Vagina (tissue), 2 donors: ENCODE results near the gene GNAQ.

Experiments used
- POLR2A ChIP-seq, 2 donors: fragments of 450-650 bp; IDR thresholded peaks; one replicate each; pipeline ENCODE4 v1.6.1; 2017; ENCODE audit warnings: antibody characterized with exemption in 2 of 2, mild to moderate bottlenecking in 2 of 2, moderate library complexity in 2 of 2
- POLR2AphosphoS5 ChIP-seq, 2 donors: sonication (generic); formaldehyde crosslinking; IDR thresholded peaks; one replicate each; pipeline ENCODE4 v1.9.0; 2017; ENCODE audit warnings: antibody characterized with exemption in 2 of 2, mild to moderate bottlenecking in 2 of 2, low read depth in 1 of 2; ENCODE audit not compliant: insufficient read depth in 1 of 2
- TF ChIP-seq, protein P1 (sequence below), 3 experiments: fragments of 450-650 bp in 2 of 3; fragments of 200-600 bp in 1 of 3; sonication (generic) in 1 of 3; IDR thresholded peaks; one replicate each; pipeline ENCODE4 v1.5.1; 2017 to 2019; ENCODE audit warnings: antibody characterized with exemption in 3 of 3, mild to moderate bottlenecking in 2 of 3, moderate library complexity in 2 of 3

DNA sequence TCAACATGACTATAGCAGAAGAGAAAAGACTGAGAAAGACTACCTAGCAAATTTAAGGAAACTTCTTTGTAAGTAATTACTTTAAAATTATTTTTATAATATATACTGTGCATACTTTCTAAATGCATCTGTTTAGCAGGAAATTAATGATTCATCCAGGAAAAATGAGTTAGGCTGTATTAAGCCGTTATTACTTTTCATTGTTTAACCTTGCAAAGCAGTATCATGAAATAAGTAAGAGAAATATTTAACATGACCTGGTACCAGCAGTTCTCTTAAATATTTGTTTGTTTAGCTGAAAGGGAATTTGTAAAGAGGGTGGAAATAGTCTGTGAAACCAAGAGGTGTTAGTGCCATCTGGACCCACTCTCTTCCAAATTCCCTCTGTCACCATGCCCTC lies 175.0 kb downstream of the GNAQ start:
- TF ChIP-seq, protein P1, sequence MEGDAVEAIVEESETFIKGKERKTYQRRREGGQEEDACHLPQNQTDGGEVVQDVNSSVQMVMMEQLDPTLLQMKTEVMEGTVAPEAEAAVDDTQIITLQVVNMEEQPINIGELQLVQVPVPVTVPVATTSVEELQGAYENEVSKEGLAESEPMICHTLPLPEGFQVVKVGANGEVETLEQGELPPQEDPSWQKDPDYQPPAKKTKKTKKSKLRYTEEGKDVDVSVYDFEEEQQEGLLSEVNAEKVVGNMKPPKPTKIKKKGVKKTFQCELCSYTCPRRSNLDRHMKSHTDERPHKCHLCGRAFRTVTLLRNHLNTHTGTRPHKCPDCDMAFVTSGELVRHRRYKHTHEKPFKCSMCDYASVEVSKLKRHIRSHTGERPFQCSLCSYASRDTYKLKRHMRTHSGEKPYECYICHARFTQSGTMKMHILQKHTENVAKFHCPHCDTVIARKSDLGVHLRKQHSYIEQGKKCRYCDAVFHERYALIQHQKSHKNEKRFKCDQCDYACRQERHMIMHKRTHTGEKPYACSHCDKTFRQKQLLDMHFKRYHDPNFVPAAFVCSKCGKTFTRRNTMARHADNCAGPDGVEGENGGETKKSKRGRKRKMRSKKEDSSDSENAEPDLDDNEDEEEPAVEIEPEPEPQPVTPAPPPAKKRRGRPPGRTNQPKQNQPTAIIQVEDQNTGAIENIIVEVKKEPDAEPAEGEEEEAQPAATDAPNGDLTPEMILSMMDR (IDR thresholded peaks at IDR 0.05), result no peak
- TF ChIP-seq POLR2A (IDR thresholded peaks at IDR 0.05) (no peak), POLR2AphosphoS5 (IDR thresholded peaks at IDR 0.05; ENCODE audit: insufficient read depth in 1 of 2, low read depth in 1 of 2) (no peak)
